Peyer's patch (tissue), 4 donors: ENCODE measurements around the gene TPPP. TPM values are rescaled to one million over a fixed set of nuclear protein-coding genes. Genes with fewer than 3 reads are reported as not detected.
A peak's percentile ranks its signal among the peaks of the same experiment; 100 is the strongest.

Experiments
- DNase-seq, 3 donors: peaks; one replicate each; pipeline ENCODE4 v3.0.0-alpha.2; 2017 to 2019
- H3K27ac ChIP-seq, 4 donors: fragments of 200-600 bp; sonication (generic); one replicate each; pipeline ENCODE4 v1.5.1; 2016 to 2019
- H3K27me3 ChIP-seq, 2 donors: fragments of 200-600 bp; sonication (generic); one replicate each; pipeline ENCODE4 v1.5.1; 2019
- H3K36me3 ChIP-seq, 3 donors: fragments of 200-600 bp; sonication (generic); one replicate each; pipeline ENCODE4 v1.5.1; 2016 to 2019
- H3K4me1 ChIP-seq, 4 donors: fragments of 200-600 bp; sonication (generic); one replicate each; pipeline ENCODE4 v1.5.1; 2016 to 2019
- H3K4me3 ChIP-seq, 4 donors: fragments of 200-600 bp; sonication (generic); 1 replicate in 3 of 4; 2 replicates in 1 of 4; pipeline ENCODE4 v1.5.1; 2016 to 2019; ENCODE audit warnings: mild to moderate bottlenecking in 1 of 4
- H3K9me3 ChIP-seq, 4 donors: fragments of 200-600 bp; sonication (generic); one replicate each; pipeline ENCODE4 v1.5.1; 2016 to 2019; ENCODE audit warnings: mild to moderate bottlenecking in 1 of 4
- POLR2A ChIP-seq, 2 donors: fragments of 450-650 bp; IDR thresholded peaks; one replicate each; pipeline ENCODE4 v1.5.1; 2017; ENCODE audit warnings: antibody characterized with exemption in 2 of 2, mild to moderate bottlenecking in 2 of 2, moderate library complexity in 2 of 2
- total RNA-seq, 4 donors: library from RNA; depleted of rRNA; stranded (reverse); fragments of >200 nt; gene quantifications; one replicate each; pipeline ENCODE4 v1.1.0, GENCODE V29; 2016
- TF ChIP-seq, protein P1 (sequence below), 6 experiments: fragments of 450-650 bp in 4 of 6; fragments of 200-600 bp in 2 of 6; sonication (generic) in 1 of 6; IDR thresholded peaks; one replicate each; pipeline ENCODE4 v1.5.1; 2017 to 2019; ENCODE audit warnings: antibody characterized with exemption in 6 of 6, mild to moderate bottlenecking in 3 of 6, moderate library complexity in 1 of 6

Gene TPPP
- total RNA-seq, 4 donors from 2014 or later: 7.4 to 60.5 (median 14.5) TPM

DNA sequence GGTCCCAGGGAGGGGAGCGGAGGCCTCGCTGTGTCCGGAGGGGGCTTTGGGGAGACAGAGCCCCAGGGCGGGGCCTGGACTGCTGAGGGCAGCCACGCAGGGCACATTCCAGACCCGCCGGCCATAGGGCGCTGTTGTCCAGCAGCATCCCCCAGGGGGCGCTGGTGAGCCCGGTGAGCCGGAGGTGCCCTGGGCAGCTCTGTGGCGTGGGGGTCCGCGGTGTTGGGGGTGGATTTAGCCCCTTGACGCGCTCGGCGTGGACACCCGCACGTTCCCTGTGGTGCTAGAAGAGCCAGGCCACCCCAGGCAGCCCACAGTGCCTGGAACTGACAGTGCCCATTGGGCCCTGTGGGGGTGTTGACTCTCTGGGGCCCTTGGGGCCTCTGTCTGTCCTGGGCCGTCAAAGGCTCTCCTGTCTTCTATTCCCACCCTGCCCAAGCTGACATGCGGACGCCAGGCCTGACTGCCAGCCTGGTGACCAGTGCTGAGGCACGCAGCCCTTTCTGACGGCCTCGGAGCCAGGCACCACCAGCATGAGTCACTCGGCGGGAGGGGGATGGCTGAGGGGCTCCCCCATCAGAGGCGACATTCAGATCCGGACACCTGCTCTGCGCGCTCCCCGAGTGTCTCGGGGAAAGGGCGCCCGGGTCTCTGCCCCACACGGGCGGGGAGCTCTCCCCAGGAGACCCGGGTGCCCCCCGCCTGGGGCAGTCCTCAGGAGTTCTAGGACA, 23.9 kb downstream of the TPPP start:
- Histone ChIP-seq H3K9me3 (peaks cover 0 to 5% (median 0%) of the 10 kb centered on the region in 4 donors), H3K36me3 (peaks cover 0 to 10% (median 0%) of the 10 kb centered on the region in 3 donors), H3K4me1 (peaks cover 0 to 34% (median 16%) of the 10 kb centered on the region in 4 donors), H3K27ac (peak overlapping the region in 1 of 4 donors; percentile 40), H3K4me3 (no peak overlapping the region), H3K27me3 (no peaks in the 10 kb centered on the region)
- DNase-seq: peak in 1 of 3 donors; percentile 72
- no peak for TF ChIP-seq POLR2A (IDR thresholded peaks at IDR 0.05)
- TF ChIP-seq, protein P1, sequence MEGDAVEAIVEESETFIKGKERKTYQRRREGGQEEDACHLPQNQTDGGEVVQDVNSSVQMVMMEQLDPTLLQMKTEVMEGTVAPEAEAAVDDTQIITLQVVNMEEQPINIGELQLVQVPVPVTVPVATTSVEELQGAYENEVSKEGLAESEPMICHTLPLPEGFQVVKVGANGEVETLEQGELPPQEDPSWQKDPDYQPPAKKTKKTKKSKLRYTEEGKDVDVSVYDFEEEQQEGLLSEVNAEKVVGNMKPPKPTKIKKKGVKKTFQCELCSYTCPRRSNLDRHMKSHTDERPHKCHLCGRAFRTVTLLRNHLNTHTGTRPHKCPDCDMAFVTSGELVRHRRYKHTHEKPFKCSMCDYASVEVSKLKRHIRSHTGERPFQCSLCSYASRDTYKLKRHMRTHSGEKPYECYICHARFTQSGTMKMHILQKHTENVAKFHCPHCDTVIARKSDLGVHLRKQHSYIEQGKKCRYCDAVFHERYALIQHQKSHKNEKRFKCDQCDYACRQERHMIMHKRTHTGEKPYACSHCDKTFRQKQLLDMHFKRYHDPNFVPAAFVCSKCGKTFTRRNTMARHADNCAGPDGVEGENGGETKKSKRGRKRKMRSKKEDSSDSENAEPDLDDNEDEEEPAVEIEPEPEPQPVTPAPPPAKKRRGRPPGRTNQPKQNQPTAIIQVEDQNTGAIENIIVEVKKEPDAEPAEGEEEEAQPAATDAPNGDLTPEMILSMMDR (IDR thresholded peaks at IDR 0.05): peak in 4 of 6 experiments; percentile 64 to 72 (median 68)

DNA sequence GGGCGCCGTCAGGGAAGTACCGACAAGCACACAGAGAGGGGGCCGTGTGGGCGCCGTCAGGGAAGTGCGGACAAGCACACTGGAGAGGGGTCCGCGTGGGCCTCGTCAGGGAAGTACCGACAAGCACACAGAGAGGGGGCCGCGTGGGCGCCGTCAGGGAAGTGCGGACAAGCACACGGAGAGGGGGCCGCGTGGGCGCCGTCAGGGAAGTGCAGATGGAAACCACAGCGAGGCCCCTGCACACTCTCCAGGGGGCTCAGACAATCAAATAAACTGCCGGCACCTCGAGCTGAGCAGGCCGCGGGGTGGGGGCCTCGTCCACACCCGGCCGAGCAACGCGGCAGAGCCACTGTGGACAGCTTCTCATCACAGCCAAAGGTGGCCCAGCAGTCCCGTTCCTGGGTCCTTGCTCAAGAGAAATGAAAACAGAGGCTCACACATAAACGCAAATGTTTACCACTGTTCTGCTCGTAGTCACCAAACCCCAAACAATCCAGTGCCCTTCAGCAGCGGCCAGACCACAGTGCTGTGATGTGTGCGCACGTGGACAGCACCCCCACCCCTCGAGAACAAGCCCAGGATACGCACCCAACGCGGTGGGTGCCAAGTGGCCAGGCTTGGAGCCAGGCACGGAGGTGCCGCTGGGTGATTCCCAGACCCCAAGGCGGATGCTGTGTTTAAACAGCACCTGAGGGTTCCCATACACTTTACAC, 24.7 kb downstream of the TPPP start:
- Histone ChIP-seq H3K9me3 (peaks cover 0 to 5% (median 0%) of the 10 kb centered on the region in 4 donors), H3K4me3 (no peak overlapping the region), H3K4me1 (peaks cover 0 to 27% (median 14%) of the 10 kb centered on the region in 4 donors), H3K36me3 (peaks cover 0 to 18% (median 0%) of the 10 kb centered on the region in 3 donors), H3K27me3 (no peaks in the 10 kb centered on the region), H3K27ac (no peak overlapping the region)
- no peak for TF ChIP-seq POLR2A (IDR thresholded peaks at IDR 0.05)
- TF ChIP-seq, protein P1 (IDR thresholded peaks at IDR 0.05): no peak
- DNase-seq: no peak

DNA sequence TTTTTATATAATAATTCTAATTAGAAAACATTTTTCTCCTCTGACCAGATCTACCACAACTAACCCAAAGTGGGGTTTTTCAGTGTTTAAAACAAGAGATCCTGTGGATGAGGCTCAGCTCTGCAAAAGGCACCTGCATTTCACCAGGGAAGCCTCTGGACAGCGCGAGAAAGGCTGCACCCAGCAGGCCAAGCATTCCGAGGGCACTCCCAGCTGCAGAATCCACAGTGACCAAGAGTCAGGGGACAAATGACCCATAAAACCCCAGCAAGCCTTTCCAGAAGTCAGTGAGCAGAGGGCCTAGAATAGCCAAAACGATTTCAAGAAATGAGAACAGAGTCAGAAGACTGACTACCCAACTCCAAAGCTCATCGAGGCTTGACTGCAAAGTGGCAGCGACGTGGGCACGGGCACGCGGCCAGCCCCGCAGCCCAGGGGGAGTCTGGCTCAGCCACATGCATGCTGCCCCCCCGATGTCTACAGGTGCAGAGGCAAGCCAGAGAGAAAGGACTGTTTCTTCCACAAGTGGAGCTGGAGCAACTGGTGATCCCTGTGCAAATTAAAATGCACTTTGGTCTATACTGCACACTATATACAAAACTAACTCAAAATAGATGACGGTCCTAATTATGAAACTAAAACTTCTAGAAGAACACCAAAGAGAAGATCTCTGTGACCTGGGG, 26.2 kb downstream of the TPPP start:
- peaks cover 0 to 16% (median 5%) of the 10 kb centered on the region in 4 donors for H3K4me1 ChIP-seq
- DNase-seq: no peak
- H3K36me3 ChIP-seq: peaks cover 0 to 31% (median 0%) of the 10 kb centered on the region in 3 donors
- H3K9me3 ChIP-seq: peaks cover 0 to 5% (median 0%) of the 10 kb centered on the region in 4 donors
- no peak overlapping the region for H3K27ac ChIP-seq
- H3K27me3 ChIP-seq: no peaks in the 10 kb centered on the region
- TF ChIP-seq POLR2A (IDR thresholded peaks at IDR 0.05): no peak
- TF ChIP-seq, protein P1 (IDR thresholded peaks at IDR 0.05): no peak
- H3K4me3 ChIP-seq: no peak overlapping the region

DNA sequence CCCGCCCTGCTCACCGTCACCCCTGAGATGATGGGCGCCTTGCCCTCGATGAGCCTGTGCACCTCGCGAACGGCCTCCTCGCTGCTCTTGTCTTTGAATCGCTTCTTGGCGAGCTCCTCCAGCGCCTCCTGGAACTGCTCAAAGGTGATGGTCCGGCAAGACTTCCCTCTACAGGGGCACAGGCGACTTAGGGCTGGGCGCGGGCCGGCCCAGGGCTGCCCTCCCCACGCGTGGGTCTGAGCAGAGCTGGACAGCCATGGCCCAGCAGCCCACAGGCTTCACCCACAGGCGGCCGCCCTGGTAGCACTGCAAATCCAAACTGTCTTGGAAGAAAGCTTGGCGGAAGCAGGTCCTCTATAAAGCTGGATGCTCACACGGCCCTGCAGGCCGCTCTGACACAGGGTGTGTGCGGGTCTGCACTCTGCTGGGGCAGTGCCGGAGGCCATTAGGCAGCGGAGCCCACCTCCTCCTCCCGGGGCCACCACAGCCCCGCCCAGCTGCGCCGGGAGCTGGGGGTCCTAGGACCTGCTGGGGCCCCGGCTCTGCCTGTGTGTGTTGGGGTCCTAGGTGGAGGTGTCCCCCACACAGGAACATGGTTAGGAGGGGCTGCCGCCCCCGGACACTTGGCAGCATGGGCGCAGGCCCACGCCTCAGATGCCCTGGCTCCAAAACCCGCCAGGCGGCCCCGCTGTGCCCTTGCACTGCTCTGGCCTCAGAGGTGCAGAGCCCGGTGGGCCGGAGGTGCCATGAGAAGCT, 27.0 kb downstream of the TPPP start:
- Histone ChIP-seq H3K4me1 (peaks cover 0 to 8% (median under 1%) of the 10 kb centered on the region in 4 donors), H3K9me3 (peaks cover 0 to 5% (median 0%) of the 10 kb centered on the region in 4 donors), H3K4me3 (no peak overlapping the region), H3K36me3 (peaks cover 0 to 34% (median 0%) of the 10 kb centered on the region in 3 donors), H3K27me3 (no peaks in the 10 kb centered on the region), H3K27ac (no peak overlapping the region)
- DNase-seq: no peak
- no peak for TF ChIP-seq POLR2A (IDR thresholded peaks at IDR 0.05)
- TF ChIP-seq, protein P1 (IDR thresholded peaks at IDR 0.05): no peak

DNA sequence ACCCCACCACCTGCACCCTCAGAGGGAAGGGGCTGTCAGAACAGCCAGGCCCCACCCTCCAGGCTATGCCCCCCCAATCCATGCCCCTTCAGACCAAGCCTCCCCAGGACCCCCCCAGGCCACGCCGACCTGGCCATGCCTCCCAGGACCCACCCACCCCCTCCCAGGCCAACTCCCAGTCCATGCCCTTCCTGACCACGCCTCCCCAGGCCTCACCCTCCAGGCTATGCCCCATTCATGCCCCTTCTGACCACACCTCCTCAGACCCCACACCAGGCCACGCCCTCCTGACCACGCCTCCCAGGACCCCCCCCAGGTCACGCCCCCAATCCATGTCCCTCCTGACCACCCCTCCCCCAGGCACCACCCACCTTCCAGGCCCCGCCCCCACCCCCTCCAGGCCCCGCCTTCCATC, 27.6 kb downstream of the TPPP start:
- Histone ChIP-seq H3K36me3 (peaks cover 0 to 34% (median 0%) of the 10 kb centered on the region in 3 donors), H3K4me1 (peaks cover 0 to 6% (median 0%) of the 10 kb centered on the region in 4 donors), H3K27ac (no peak overlapping the region), H3K4me3 (no peak overlapping the region), H3K27me3 (no peaks in the 10 kb centered on the region), H3K9me3 (peaks cover 0 to 5% (median 0%) of the 10 kb centered on the region in 4 donors)
- no peak for DNase-seq
- TF ChIP-seq POLR2A (IDR thresholded peaks at IDR 0.05): no peak
- TF ChIP-seq, protein P1 (IDR thresholded peaks at IDR 0.05): no peak
